ENCODE results near the gene APOBEC3B.
"Not testable (repeated sequence)": the region's sequence is repeated elsewhere in the genome, so short reads cannot be mapped to it uniquely, and the experiment has no call there.

APOBEC3B gene

GRCh38 chr22:38981992-38982927, at the start of gene APOBEC3B:
APOBEC3B (plus strand) TSS chr22:38982347; CDS start chr22:38982454, 107 bp downstream.
- peak; percentile 31 to 56 for DNase-seq (ENCODE audit: low read depth in 2 of 2, low spot score in 1 of 2)

- DNase-seq (ENCODE audit: low read depth in 2 of 2, low spot score in 1 of 2) = no peak
Measured at GRCh38 chr22:38935023-38935422, 47.1 kb upstream of the APOBEC3B start.

GRCh38 chr22:38935616-38936015, 46.5 kb upstream of the APOBEC3B start:
- DNase-seq (ENCODE audit: low read depth in 2 of 2, low spot score in 1 of 2) = no peak

DNA sequence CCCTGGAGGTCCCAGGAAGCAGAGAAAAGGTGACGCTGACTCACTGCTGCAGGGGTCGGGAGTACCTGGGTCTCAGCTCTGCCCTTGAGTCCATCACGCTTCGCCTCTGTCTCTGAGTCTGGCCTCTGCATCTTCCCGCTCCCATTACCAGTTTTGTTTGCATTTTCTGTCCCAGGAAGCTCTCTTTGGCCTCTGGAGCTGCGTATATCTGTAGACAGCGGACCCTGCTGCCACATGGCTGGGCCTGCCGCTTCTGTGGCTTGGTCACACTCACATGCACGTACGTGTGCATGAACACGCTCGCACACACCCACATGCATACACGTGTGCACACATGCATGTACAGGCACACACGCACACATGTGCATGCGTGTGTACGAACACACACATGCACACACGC, 45.6 kb upstream of the APOBEC3B start:
- no peak for DNase-seq (ENCODE audit: low read depth in 2 of 2, low spot score in 1 of 2)

DNA sequence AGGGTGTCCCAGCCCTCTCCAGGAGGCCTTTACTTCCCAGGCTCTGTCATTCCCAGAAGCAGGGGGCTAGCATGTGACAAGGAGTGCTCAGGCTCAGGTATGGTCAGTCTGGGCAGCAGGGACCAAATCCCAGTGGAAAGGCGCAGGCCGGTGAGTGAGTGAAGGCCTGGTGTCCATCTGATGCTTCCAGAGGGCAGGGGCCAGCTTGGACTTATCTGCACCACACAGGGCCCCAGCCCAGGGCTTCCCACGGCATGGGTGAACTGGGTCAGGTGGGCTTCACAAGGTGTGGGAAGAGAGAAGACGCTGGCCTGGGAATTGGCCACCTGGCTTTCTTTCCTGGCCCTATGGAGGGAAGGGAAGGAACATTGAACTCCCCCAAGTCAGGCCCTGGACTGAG, 45.1 kb upstream of the APOBEC3B start:
- DNase-seq (ENCODE audit: low read depth in 2 of 2, low spot score in 1 of 2) = no peak

GRCh38 chr22:38937541-38937940, 44.6 kb upstream of the APOBEC3B start:
- no peak for DNase-seq (ENCODE audit: low read depth in 2 of 2, low spot score in 1 of 2)

DNA sequence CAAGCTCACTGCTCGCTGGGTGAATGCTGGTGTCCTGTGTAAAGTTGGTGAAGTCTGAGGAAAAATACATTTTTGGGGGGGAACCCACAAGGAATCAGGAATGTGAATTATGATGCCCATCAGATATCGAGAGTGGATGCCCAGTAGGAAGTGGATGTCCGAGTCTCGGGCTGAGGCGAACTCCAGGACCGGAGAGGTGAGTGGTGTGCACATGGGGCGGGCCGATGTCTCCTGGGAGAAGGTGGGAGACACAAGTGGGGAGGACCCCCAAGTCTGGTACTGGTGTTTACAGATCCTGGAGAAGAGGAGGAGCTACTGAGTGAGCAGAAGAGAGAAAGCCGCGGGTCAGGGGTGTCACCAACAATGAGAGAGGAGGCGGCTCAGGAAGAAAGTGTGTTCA, 43.9 kb upstream of the APOBEC3B start:
- no peak for DNase-seq (ENCODE audit: low read depth in 2 of 2, low spot score in 1 of 2)

- DNase-seq (ENCODE audit: low read depth in 2 of 2, low spot score in 1 of 2) = no peak
Measured at GRCh38 chr22:38938925-38939324, 43.2 kb upstream of the APOBEC3B start.

DNA sequence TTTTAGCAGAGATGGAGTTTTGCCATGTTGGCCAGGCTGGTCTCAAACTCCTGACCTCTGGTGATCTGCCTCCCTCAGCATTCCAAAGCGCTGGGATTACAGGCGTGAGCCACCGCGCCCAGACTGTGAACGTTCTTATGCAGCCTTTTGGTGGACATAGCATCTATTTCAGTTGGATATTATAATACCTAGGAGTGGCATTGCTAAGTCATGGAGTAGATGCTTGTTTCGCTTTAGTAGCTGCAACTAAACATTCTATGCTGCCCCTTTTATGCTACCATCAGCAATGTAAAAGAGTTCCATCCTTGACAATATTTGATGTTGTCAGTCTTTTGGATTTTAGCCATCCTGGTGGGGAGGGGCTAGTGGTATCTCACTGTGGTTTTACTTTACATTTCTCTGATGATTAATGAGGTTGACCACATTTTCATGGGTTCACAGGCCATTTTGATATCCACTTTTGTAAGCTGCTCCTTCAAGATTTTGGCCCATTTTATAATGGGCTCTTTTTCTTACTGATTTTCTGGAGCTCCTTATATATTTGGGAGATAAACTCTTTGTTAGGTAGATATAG, 41.2 kb upstream of the APOBEC3B start:
- no peak for DNase-seq (ENCODE audit: low read depth in 2 of 2, low spot score in 1 of 2)

DNA sequence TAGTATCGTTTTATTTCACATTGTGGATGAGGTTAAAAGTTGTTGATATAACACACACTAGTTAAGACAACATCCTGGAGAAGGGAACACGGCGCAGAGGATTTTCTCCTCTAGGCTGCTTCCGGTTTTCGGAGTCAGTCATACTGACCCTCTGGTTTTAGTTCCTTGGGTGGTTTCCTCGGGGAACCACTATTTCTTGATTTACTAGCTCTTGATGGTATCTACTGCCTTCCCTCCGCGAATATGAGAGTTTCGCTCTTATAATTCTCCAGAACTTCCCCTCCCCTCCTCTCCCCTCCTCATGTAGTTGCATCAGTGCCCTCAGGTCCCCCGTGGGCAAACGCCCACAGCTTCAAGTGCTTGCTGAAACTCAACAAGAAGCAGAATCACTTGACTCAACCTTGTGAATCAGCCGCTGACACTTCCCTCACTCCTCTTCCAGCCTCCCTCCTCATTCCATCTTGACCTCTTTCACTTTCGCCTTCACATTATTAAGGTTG, 40.6 kb upstream of the APOBEC3B start:
- no peak for DNase-seq (ENCODE audit: low read depth in 2 of 2, low spot score in 1 of 2)

DNA sequence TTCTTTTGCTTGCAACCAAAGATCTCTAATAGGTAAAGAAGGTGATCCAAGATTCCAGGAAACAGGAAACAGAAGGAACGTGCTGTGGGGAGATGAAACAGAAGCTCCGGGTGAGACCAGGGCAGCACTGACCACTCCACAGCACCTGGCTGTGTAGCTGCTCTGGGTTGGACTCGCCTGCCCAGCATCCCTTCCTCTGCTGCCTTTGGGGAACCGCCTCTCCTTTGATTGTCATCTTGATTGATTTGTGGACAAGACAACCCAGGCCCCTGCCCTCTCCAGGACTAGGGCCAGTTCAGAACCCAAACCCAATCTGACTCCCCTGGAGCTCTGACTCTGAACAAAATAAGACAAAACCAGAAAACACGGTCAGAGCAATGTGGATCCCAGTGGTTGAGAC, 39.4 kb upstream of the APOBEC3B start:
- no peak for DNase-seq (ENCODE audit: low read depth in 2 of 2, low spot score in 1 of 2)

DNA sequence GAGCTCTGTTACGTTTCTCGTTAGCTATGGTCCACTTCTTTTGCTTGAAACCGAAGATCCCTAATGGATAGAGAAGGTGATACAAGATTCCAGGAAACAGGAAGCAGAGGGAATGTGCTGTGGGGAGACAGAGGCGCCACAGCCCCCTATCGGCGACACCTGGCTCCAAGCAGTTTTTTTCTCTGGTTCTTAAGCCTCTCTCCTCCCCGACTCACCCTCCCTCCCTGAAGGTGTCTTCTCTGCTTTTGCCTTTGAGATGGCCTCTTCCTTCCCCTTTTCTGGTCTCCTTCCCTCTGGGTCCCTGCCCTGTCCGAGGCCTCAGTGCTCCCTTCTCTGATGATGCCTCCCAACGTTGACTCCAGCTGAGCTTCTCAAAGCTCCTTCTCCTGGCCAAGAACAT, 38.9 kb upstream of the APOBEC3B start:
- DNase-seq (ENCODE audit: low read depth in 2 of 2, low spot score in 1 of 2) = no peak

DNA sequence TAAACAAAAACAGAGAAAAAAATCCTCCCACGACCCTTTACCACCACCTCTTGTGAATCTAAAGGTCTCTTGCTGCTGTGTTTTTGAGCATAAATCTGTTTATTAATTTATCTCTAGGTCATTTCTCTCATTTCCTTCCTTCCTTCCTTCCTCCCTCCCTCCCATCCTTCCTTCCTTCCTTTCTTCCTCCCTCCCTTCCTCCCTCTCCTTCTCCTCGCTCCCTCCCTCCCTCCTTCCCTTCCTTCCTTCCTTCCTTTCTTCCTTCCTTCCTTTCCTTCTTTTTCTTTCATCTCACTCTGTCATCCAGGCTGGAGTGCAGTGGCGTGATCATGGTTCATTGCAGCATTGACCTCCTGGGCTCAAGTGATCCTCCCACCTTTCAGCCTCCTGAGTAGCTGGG, 38.3 kb upstream of the APOBEC3B start:
- no peak for DNase-seq (ENCODE audit: low read depth in 2 of 2, low spot score in 1 of 2)

DNA sequence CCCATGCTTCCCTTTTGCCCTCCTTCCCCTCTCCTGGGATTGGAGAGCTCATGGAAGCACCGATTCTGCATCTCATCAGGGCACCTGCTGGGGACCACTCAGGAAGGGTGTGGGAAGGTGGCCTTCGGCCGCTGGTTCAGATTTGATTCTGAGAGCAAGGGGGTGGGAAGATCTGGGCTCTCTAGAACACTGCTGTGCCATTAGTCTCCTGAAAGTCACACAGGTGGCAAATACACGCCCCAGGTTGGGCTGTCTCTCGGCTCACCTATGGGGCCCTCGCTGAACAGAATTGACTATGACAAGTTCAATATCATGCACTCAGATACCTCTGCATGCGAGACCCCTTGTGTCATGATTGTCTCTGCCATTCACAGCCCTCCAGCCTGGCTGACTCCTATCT, 37.5 kb upstream of the APOBEC3B start:
- no peak for DNase-seq (ENCODE audit: low read depth in 2 of 2, low spot score in 1 of 2)

DNA sequence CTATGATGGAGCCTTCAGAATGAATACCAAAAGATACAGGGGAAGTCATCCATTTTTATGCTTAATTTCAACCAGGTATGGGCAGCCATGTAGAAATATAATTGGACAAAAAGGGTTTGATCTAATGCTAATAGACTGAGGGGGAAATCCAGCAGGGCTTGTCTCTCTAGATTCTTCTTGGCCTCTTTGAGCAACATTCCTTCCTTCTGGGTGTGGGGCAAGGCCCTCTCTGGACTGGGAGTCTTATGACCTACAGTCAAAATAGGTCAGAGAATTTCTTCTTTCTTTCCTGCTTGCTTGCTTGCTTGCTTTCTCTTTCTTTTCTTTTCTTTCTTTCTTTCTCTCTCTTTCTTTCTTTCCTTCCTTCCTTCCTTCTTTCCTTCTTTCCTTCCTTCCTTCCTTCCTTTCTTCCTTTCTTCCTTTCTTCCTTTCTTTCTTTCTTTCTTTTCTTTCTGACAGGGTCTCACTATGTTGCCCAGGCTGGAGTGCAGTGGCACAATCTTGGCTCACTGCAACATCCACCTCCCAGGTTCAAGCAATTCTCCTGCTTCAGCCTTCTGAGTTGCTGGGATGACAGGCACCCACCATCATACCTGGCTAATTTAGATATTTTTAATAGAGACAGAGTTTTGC, 36.3 kb upstream of the APOBEC3B start:
- not testable (repeated sequence) for DNase-seq (ENCODE audit: low read depth in 2 of 2, low spot score in 1 of 2)

- no peak for DNase-seq (ENCODE audit: low read depth in 2 of 2, low spot score in 1 of 2)
Measured at GRCh38 chr22:38946771-38947170, 35.4 kb upstream of the APOBEC3B start.

GRCh38 chr22:38947321-38948140, 34.6 kb upstream of the APOBEC3B start:
- no peak for DNase-seq (ENCODE audit: low read depth in 2 of 2, low spot score in 1 of 2)

DNA sequence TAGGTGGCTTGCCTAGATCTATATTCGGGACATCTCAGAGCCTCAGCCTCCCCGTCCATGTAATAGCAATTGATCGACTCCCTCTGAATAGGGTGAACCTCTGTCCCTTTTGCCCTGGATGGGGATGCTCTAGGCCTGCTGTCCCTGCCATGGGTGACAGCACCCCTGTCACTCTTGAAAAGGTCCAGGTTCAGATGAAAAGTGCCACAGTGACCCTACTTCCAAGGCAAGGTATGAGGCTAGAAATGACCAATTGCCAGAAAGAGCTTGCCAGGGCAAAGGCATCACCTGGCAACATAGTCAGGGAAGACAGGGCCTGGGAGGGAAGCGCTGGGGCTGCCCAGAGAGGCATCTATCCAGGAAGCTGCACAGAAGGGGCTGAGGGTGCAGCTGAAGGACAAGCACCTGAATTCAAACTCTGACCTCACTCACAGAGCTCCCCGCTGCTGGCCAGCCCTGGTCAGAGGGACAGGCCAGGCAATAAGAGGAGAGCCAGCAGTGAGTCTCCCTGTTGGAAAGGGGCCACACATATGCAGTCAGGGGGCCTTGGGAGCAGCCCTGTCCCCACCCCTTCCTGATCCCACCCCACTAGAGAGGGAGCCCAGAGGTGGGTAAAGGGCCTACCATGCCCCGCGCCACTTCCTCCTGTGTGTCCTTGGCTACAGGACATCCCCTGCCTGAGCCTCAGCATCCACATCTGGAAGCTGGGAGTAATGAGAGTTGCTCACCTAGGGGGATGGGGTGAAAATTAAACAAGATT, 33.8 kb upstream of the APOBEC3B start:
- no peak for DNase-seq (ENCODE audit: low read depth in 2 of 2, low spot score in 1 of 2)

DNA sequence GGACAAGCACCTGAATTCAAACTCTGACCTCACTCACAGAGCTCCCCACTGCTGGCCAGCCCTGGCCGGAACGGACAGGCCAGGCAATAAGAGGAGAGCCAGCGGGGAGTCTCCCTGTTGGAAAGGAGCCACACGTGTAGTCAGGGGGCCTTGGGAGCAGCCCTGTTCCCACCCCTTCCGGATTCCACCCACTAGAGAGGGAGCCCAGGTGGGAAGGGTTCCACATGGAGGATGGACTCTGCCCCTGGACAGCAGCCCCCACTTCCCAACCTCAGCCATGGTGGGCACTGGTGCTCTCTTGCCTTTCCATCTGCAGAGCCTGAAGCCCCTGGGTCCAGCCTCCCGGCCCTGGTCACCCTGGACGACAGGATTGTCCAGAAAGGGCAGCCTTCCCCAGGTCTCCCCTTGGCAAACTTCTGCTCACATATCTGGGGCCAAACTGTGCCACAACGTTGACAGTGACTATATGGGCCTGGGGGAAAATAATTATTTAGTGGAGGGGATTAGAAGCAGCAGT, 32.2 kb upstream of the APOBEC3B start:
- DNase-seq (ENCODE audit: low read depth in 2 of 2, low spot score in 1 of 2) = no peak
